HepG2 (cell line): ENCODE data around the gene LRR1. TPM values are rescaled to one million over a fixed set of nuclear protein-coding genes. Genes with fewer than 3 reads are reported as not detected.
A peak's percentile ranks its signal among the peaks of the same experiment; 100 is the strongest.

Source experiments
- ATAC-seq: fragments of 200-7000 bp; cut with Tn5 transposase; 3 replicates; pipeline ENCODE4 v1.9.1; 2020; ENCODE audit warnings: mild to moderate bottlenecking, moderate library complexity
- BruUV-seq: library from RNA; stranded (reverse); fragments of 400-500 nt; replicated peaks from 2 replicates; lab custom pipeline; 2021; lab: Mats Ljungman, UMichigan
- CTCF ChIA-PET: fragments of 300-600 bp; formaldehyde crosslinking; extraction: SDS; loops from one replicate; lab custom pipeline; 2021; ENCODE audit warnings: low total read pairs, inconsistent platforms, low intra/inter-chr PET ratio; lab: Yijun Ruan, JAX
- POLR2A ChIA-PET: fragments of 350-600 bp; sonication (Branson Sonifier 250); formaldehyde crosslinking; loops from one replicate; lab custom pipeline; 2020; ENCODE audit warnings: antibody characterized with exemption, inconsistent platforms; lab: Yijun Ruan, JAX
- DNase-seq: peaks from one replicate; pipeline ENCODE4 v3.0.0-alpha.2; 2015; ENCODE audit warnings: low spot score
- FAIRE-seq: peaks from 3 replicates; lab custom pipeline; 2011; peaks lifted over from hg19 to GRCh38; lab: Jason Lieb, UNC
- H2AFZ ChIP-seq: one replicate; pipeline ENCODE4 v1.6.1; 2011; ENCODE audit warnings: low read length, inconsistent platforms
- H3K27ac ChIP-seq: fragments of 300-600 bp; 3 replicates; pipeline ENCODE4 v1.8.0; 2011; ENCODE audit warnings: mixed run types, mild to moderate bottlenecking, mixed read lengths, low read length, inconsistent platforms; ENCODE audit not compliant: insufficient read depth; ENCODE audit errors: extremely low read length
- H3K27me3 ChIP-seq, 2 experiments: fragments of 200-600 bp in 1 of 2; 2 replicates in 1 of 2; 3 replicates in 1 of 2; pipeline versions ENCODE4 v1.6.0 to v1.8.0; 2011; ENCODE audit warnings: low read length in 2 of 2, mild to moderate bottlenecking in 2 of 2, moderate library complexity in 2 of 2, inconsistent platforms in 1 of 2; ENCODE audit not compliant: insufficient read depth in 2 of 2, control insufficient read depth in 1 of 2
- H3K36me3 ChIP-seq, 2 experiments: fragments of 200-600 bp in 1 of 2; replicated peaks in 1 of 2; 2 replicates in 1 of 2; 3 replicates in 1 of 2; pipeline versions ENCODE4 v1.5.1 to v1.8.0; 2011; ENCODE audit warnings: low read length in 2 of 2, inconsistent platforms in 1 of 2; ENCODE audit not compliant: insufficient read depth in 2 of 2, control insufficient read depth in 1 of 2
- H3K4me1 ChIP-seq: 2 replicates; pipeline ENCODE4 v1.5.1; 2012; ENCODE audit warnings: low read length, inconsistent platforms; ENCODE audit not compliant: insufficient read depth
- H3K4me2 ChIP-seq: 2 replicates; pipeline ENCODE4 v1.6.0; 2011; ENCODE audit warnings: low read depth, low read length, inconsistent platforms
- H3K4me3 ChIP-seq, 3 experiments: fragments of 200-600 bp in 1 of 3; sonication (generic), shearing (Covaris generic) in 1 of 3; replicated peaks in 1 of 3; 2 replicates each; pipeline ENCODE4 v1.5.1; 2011 to 2016; ENCODE audit warnings: low read length in 3 of 3, inconsistent platforms in 2 of 3, low read depth in 2 of 3, mild to moderate bottlenecking in 2 of 3, control low read depth in 1 of 3, mixed read lengths in 1 of 3; ENCODE audit not compliant: insufficient read depth in 1 of 3
- H3K79me2 ChIP-seq: one replicate; pipeline ENCODE4 v1.6.1; 2011; ENCODE audit warnings: low read length, inconsistent platforms; ENCODE audit not compliant: insufficient read depth
- H3K9ac ChIP-seq: 2 replicates; pipeline ENCODE4 v1.6.0; 2011; ENCODE audit warnings: mild to moderate bottlenecking, low read depth, low read length, inconsistent platforms; ENCODE audit not compliant: insufficient read depth
- H3K9me3 ChIP-seq: 2 replicates; pipeline ENCODE4 v1.5.1; 2012; ENCODE audit warnings: mild to moderate bottlenecking, low read length
- H4K20me1 ChIP-seq: 2 replicates; pipeline ENCODE4 v1.6.0; 2011; ENCODE audit warnings: inconsistent platforms, mild to moderate bottlenecking, low read length, moderate library complexity; ENCODE audit not compliant: insufficient read depth
- DMAP1 ChIP-seq: IDR thresholded peaks from 2 replicates; pipeline ENCODE4 v1.6.1; 2016
- PHF5A ChIP-seq: IDR thresholded peaks from one replicate; pipeline ENCODE4 v1.6.1; 2018; ENCODE audit warnings: low read depth, missing genetic modification reagents; ENCODE audit not compliant: unreplicated experiment
- SIX1 ChIP-seq: sonication (generic); formaldehyde crosslinking; IDR thresholded peaks from 2 replicates; pipeline ENCODE4 v1.4.0; 2020; ENCODE audit warnings: missing genetic modification reagents, borderline replicate concordance
- SMAD3 ChIP-seq: sonication (generic); formaldehyde crosslinking; IDR thresholded peaks from 2 replicates; pipeline ENCODE4 v1.4.0; 2020; ENCODE audit warnings: missing genetic modification reagents
- TAF15 ChIP-seq: fragments of 200-400 bp; formaldehyde crosslinking; IDR thresholded peaks from one replicate; pipeline ENCODE4 v1.6.1; 2018; ENCODE audit warnings: mild to moderate bottlenecking, low read depth, low read length; ENCODE audit not compliant: poor library complexity, severe bottlenecking
- ZBTB3 ChIP-seq: sonication (generic); formaldehyde crosslinking; IDR thresholded peaks from 2 replicates; pipeline ENCODE4 v1.4.0; 2020; ENCODE audit warnings: low read depth, mild to moderate bottlenecking, moderate library complexity, missing genetic modification reagents, borderline replicate concordance
- ZNF460 ChIP-seq: sonication (generic); formaldehyde crosslinking; IDR thresholded peaks from 2 replicates; pipeline ENCODE4 v1.5.1; 2020; ENCODE audit warnings: missing genetic modification reagents, mild to moderate bottlenecking, borderline replicate concordance
- ZNF749 ChIP-seq: sonication (generic); formaldehyde crosslinking; IDR thresholded peaks from 2 replicates; pipeline ENCODE4 v1.8.0; 2022; ENCODE audit warnings: mild to moderate bottlenecking, missing genetic modification reagents, moderate library complexity, borderline replicate concordance
- WGBS: methylation state at CpG from one replicate; pipeline ENCODE4 v1.1.6; 2017; ENCODE audit warnings: low lambda C conversion rate; 5-methylcytosine and 5-hydroxymethylcytosine counted together
- in situ Hi-C: cut with HindIII; loops from 2 replicates; pipeline ENCODE4 v1.10.0; 2017; ENCODE audit warnings: low pct_unique_long_range_greater_than_20kb; ENCODE audit not compliant: extremely low pct_ligation_motif_present
- intact Hi-C: fragments of 100-400 bp; cut with micrococcal nuclease; formaldehyde crosslinking; loops from one replicate; pipeline ENCODE4 v1.10.0; 2022; ENCODE audit not compliant: unreplicated experiment
- polyA plus RNA-seq, 8 experiments: library from polyadenylated mRNA; depleted of rRNA in 3 of 8; stranded (reverse) in 7 of 8; unstranded in 1 of 8; fragments of >200 nt; fragmentation: Illumina TruSeq in 4 of 8; extraction: Trizol in 4 of 8; gene quantifications; 2 replicates each; pipeline versions ENCODE4 v1.2.1 to v1.2.3, GENCODE V29; 2011 to 2016; ENCODE audit warnings: low read depth in 4 of 8, missing spikeins in 1 of 8, mixed read lengths in 1 of 8; ENCODE audit not compliant: insufficient read depth in 1 of 8
- total RNA-seq, 5 experiments: library from RNA; depleted of rRNA; stranded (reverse); fragments of >200 nt; fragmentation: Illumina TruSeq; extraction: Trizol; gene quantifications; 2 replicates each; pipeline ENCODE4 v1.2.3, GENCODE V29; 2016; ENCODE audit warnings: low read depth in 1 of 5
- TF ChIP-seq, protein P1 (sequence below): sonication (generic); formaldehyde crosslinking; IDR thresholded peaks from 2 replicates; pipeline ENCODE4 v1.5.1; 2020; ENCODE audit warnings: missing genetic modification reagents, mild to moderate bottlenecking, borderline replicate concordance
- TF ChIP-seq, protein P2 (sequence below): sonication (generic); formaldehyde crosslinking; IDR thresholded peaks from 2 replicates; pipeline ENCODE4 v1.4.0; 2020; ENCODE audit warnings: mild to moderate bottlenecking, low read depth, missing genetic modification reagents
- TF ChIP-seq, protein P3 (sequence below): sonication (generic); formaldehyde crosslinking; IDR thresholded peaks from 2 replicates; pipeline ENCODE4 v1.9.0; 2021; ENCODE audit warnings: missing genetic modification reagents, borderline replicate concordance
- TF ChIP-seq, protein P4 (sequence below): sonication (generic); formaldehyde crosslinking; IDR thresholded peaks from 2 replicates; pipeline ENCODE4 v1.4.0; 2020; ENCODE audit warnings: missing genetic modification reagents, borderline replicate concordance
- TF ChIP-seq, protein P5 (sequence below): sonication (generic); formaldehyde crosslinking; IDR thresholded peaks from 2 replicates; pipeline ENCODE4 v1.8.0; 2022; ENCODE audit warnings: missing genetic modification reagents, mild to moderate bottlenecking, inconsistent platforms, borderline replicate concordance

Gene LRR1
- total and polyA plus RNA-seq, 2 of the 13 experiments (the other 11 are each of a cell fraction or from before 2014, with no cell fraction given), result 7.0 to 36.2 TPM

DNA sequence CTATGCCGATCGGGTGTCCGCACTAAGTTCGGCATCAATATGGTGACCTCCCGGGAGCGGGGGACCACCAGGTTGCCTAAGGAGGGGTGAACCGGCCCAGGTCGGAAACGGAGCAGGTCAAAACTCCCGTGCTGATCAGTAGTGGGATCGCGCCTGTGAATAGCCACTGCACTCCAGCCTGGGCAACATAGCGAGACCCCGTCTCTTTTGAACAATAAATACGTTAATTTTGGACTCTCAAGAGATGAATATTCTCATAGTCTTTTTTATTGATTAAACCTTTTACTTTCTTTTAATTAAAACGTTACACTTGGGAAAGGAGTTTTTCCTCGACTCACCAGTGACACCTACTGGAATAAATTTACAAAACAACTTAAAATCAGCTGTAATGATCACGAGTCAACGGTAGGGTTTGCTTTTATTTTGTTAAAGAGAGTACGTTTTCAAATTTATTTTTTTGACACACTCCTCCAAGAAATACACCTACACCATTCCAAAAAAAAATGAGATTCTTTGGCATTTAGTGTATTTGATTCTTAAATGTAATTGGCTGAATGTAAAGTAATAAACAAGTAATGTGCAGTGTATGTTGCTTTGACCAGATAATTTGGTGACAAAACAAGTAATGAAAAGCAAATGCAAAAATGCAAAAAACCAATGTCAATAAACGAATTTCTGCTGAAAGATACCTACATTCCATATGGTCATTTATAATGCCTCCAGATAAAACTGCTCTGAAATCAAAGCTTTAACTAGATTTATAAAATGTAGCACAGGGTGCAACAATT, 11.9 kb upstream of the LRR1 start:
- peak overlapping the region; percentile 49 for H3K27ac ChIP-seq
- BruUV-seq, result no TSS peak
- DNase-seq (peak; percentile 52), FAIRE-seq (peak; percentile 66), ATAC-seq (peak; percentile 13)
- no peaks in the 10 kb centered on the region for H3K9me3 ChIP-seq
- no peak overlapping the region for H3K9ac ChIP-seq
- intact Hi-C loops (loop anchor here (1.0 to 2.0 kb wide), 2 partner anchors 7 to 34 kb away; partner anchors contain the start of genes MGAT2 and RPL36AL), in situ Hi-C loops (no loop called here)
- H3K4me2 ChIP-seq, result peak overlapping the region; percentile 62
- H3K36me3 ChIP-seq, result peaks cover 4 to 18% of the 10 kb centered on the region in 2 experiments; a peak in 4 of 5 replicates
- ChIA-PET POLR2A (interaction anchor here (0.5 to 5.8 kb wide), 17 partner anchors 9 to 275 kb away, joined by 3 to 97 read pairs (median 4); partner anchors contain the start of genes KLHDC2, LRR1, MGAT2 and POLE2), CTCF (interaction anchor here (1.0 to 2.2 kb wide), 3 partner anchors 9 to 46 kb away, joined by 4 to 10 read pairs (median 6); no protein-coding TSS in a partner anchor)
- H3K79me2 ChIP-seq, result peaks cover 42% of the 10 kb centered on the region
- under 1% methylated on average over 9 of the region's 21 CpGs for WGBS
- no peak overlapping the region for H2AFZ ChIP-seq
- peaks cover 41% of the 10 kb centered on the region for H4K20me1 ChIP-seq
- H3K27me3 ChIP-seq, result no peaks in the 10 kb centered on the region; a peak in 1 of 5 replicates
- peaks cover 45% of the 10 kb centered on the region for H3K4me1 ChIP-seq
- peak overlapping the region; percentile 20 to 37 (median 35); a peak in 3 of 6 replicates for H3K4me3 ChIP-seq
- TF ChIP-seq, protein P1, sequence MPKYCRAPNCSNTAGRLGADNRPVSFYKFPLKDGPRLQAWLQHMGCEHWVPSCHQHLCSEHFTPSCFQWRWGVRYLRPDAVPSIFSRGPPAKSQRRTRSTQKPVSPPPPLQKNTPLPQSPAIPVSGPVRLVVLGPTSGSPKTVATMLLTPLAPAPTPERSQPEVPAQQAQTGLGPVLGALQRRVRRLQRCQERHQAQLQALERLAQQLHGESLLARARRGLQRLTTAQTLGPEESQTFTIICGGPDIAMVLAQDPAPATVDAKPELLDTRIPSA (CRISPR knock-in tag), result no peak
- TF ChIP-seq DMAP1 (CRISPR knock-in tag) (no peak), SIX1 (CRISPR knock-in tag) (no peak), PHF5A (no peak), ZNF460 (CRISPR knock-in tag) (peak; percentile 96), SMAD3 (CRISPR knock-in tag) (0 out of 2 replicates have a peak, but pooled peaks have one; percentile 9), ZNF749 (no peak), TAF15 (no peak), ZBTB3 (CRISPR knock-in tag) (no peak)
- TF ChIP-seq, protein P2, sequence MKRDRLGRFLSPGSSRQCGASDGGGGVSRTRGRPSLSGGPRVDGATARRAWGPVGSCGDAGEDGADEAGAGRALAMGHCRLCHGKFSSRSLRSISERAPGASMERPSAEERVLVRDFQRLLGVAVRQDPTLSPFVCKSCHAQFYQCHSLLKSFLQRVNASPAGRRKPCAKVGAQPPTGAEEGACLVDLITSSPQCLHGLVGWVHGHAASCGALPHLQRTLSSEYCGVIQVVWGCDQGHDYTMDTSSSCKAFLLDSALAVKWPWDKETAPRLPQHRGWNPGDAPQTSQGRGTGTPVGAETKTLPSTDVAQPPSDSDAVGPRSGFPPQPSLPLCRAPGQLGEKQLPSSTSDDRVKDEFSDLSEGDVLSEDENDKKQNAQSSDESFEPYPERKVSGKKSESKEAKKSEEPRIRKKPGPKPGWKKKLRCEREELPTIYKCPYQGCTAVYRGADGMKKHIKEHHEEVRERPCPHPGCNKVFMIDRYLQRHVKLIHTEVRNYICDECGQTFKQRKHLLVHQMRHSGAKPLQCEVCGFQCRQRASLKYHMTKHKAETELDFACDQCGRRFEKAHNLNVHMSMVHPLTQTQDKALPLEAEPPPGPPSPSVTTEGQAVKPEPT, result no peak
- TF ChIP-seq, protein P3, sequence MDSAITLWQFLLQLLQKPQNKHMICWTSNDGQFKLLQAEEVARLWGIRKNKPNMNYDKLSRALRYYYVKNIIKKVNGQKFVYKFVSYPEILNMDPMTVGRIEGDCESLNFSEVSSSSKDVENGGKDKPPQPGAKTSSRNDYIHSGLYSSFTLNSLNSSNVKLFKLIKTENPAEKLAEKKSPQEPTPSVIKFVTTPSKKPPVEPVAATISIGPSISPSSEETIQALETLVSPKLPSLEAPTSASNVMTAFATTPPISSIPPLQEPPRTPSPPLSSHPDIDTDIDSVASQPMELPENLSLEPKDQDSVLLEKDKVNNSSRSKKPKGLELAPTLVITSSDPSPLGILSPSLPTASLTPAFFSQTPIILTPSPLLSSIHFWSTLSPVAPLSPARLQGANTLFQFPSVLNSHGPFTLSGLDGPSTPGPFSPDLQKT (CRISPR knock-in tag), result no peak
- TF ChIP-seq, protein P4, sequence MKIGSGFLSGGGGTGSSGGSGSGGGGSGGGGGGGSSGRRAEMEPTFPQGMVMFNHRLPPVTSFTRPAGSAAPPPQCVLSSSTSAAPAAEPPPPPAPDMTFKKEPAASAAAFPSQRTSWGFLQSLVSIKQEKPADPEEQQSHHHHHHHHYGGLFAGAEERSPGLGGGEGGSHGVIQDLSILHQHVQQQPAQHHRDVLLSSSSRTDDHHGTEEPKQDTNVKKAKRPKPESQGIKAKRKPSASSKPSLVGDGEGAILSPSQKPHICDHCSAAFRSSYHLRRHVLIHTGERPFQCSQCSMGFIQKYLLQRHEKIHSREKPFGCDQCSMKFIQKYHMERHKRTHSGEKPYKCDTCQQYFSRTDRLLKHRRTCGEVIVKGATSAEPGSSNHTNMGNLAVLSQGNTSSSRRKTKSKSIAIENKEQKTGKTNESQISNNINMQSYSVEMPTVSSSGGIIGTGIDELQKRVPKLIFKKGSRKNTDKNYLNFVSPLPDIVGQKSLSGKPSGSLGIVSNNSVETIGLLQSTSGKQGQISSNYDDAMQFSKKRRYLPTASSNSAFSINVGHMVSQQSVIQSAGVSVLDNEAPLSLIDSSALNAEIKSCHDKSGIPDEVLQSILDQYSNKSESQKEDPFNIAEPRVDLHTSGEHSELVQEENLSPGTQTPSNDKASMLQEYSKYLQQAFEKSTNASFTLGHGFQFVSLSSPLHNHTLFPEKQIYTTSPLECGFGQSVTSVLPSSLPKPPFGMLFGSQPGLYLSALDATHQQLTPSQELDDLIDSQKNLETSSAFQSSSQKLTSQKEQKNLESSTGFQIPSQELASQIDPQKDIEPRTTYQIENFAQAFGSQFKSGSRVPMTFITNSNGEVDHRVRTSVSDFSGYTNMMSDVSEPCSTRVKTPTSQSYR, result no peak
- TF ChIP-seq, protein P5, sequence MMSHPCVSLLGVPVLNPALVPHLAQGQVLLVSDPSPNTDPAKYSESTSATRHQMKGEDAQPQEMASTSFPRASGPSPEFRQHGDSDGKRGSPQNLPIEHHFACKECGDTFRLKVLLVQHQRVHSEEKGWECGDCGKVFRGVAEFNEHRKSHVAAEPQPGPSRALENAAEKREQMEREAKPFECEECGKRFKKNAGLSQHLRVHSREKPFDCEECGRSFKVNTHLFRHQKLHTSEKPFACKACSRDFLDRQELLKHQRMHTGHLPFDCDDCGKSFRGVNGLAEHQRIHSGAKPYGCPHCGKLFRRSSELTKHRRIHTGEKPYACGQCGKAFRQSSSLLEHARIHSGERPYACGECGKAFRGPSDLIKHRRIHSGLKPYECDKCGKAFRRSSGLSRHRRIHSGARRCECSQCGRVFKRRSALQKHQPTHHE (CRISPR knock-in tag), result no peak; the same call in 1 of the 2 replicates
